HG03565 (cell line): ENCODE measurements around the gene LSAMP.

Experiments
- ATAC-seq: cut with Tn5 transposase; IDR thresholded peaks from one replicate; pipeline ENCODE4 v1.9.1; 2021; ENCODE audit warnings: mild to moderate bottlenecking, moderate library complexity; ENCODE audit not compliant: unreplicated experiment

The LSAMP gene

GRCh38 chr3:116069024-116069423 is 376.3 kb downstream of the LSAMP start:
- ATAC-seq = no peak

- ATAC-seq = peak; percentile 97
Observed at GRCh38 chr3:116067326-116067725, 378.0 kb downstream of the LSAMP start.

GRCh38 chr3:116065501-116065900 is 379.8 kb downstream of the LSAMP start:
- ATAC-seq = no peak

GRCh38 chr3:116064646-116065045 is 380.6 kb downstream of the LSAMP start:
- ATAC-seq = no peak

GRCh38 chr3:116059421-116060096 is 385.7 kb downstream of the LSAMP start:
- ATAC-seq = no peak

GRCh38 chr3:116058844-116059243 is 386.4 kb downstream of the LSAMP start:
- ATAC-seq = no peak

- no peak for ATAC-seq
Observed at GRCh38 chr3:116057400-116058006, 387.8 kb downstream of the LSAMP start.

GRCh38 chr3:116056280-116056679 is 389.0 kb downstream of the LSAMP start:
- ATAC-seq = peak; percentile 90

- ATAC-seq = no peak
Observed at GRCh38 chr3:116053017-116053416, 392.3 kb downstream of the LSAMP start.

- ATAC-seq = no peak
Observed at GRCh38 chr3:116052602-116053001, 392.7 kb downstream of the LSAMP start.

GRCh38 chr3:116051586-116051985 is 393.7 kb downstream of the LSAMP start:
- no peak for ATAC-seq

GRCh38 chr3:116051040-116051439 is 394.2 kb downstream of the LSAMP start:
- peak; percentile 75 for ATAC-seq

- ATAC-seq = no peak
Observed at GRCh38 chr3:116050311-116050915, 394.9 kb downstream of the LSAMP start.

- no peak for ATAC-seq
Observed at GRCh38 chr3:116048991-116049390, 396.3 kb downstream of the LSAMP start.

GRCh38 chr3:116046350-116046749 is 398.9 kb downstream of the LSAMP start:
- ATAC-seq = no peak

GRCh38 chr3:116045314-116045713 is 400.0 kb downstream of the LSAMP start:
- ATAC-seq = no peak

GRCh38 chr3:116040152-116040551 is 405.1 kb downstream of the LSAMP start:
- no peak for ATAC-seq

- ATAC-seq = no peak
Observed at GRCh38 chr3:116039651-116039985, 405.7 kb downstream of the LSAMP start.

GRCh38 chr3:116038968-116039650 is 406.2 kb downstream of the LSAMP start:
- no peak for ATAC-seq

- peak; percentile 97 for ATAC-seq
Observed at GRCh38 chr3:116037954-116038911, 407.1 kb downstream of the LSAMP start.

GRCh38 chr3:116035429-116035828 is 409.9 kb downstream of the LSAMP start:
- ATAC-seq = no peak
